Glutamatergic neuron (in vitro differentiated cells): ENCODE data around the gene PEX10. TPM values are rescaled to one million over a fixed set of nuclear protein-coding genes. Genes with fewer than 3 reads are reported as not detected.

Source experiments
- DNase-seq: peaks from one replicate; pipeline ENCODE4 v3.0.0; 2022
- H3K27ac Mint-ChIP-seq: one replicate; pipeline ENCODE4 v1.8.0; 2020; ENCODE audit warnings: mild to moderate bottlenecking, mixed read lengths, inconsistent platforms; ENCODE audit not compliant: unreplicated experiment
- H3K27me3 Mint-ChIP-seq: one replicate; pipeline ENCODE4 v1.8.0; 2020; ENCODE audit warnings: mild to moderate bottlenecking, moderate library complexity, mixed read lengths, inconsistent platforms; ENCODE audit not compliant: unreplicated experiment
- H3K36me3 Mint-ChIP-seq: one replicate; pipeline ENCODE4 v1.8.0; 2020; ENCODE audit warnings: mild to moderate bottlenecking, mixed read lengths, inconsistent platforms; ENCODE audit not compliant: unreplicated experiment
- H3K4me1 Mint-ChIP-seq: one replicate; pipeline ENCODE4 v1.8.0; 2020; ENCODE audit warnings: mild to moderate bottlenecking, low read depth, mixed read lengths, inconsistent platforms; ENCODE audit not compliant: unreplicated experiment
- H3K4me3 Mint-ChIP-seq: one replicate; pipeline ENCODE4 v1.8.0; 2020; ENCODE audit warnings: mild to moderate bottlenecking, mixed read lengths, inconsistent platforms; ENCODE audit not compliant: unreplicated experiment
- H3K9me3 Mint-ChIP-seq: one replicate; pipeline ENCODE4 v1.8.0; 2020; ENCODE audit warnings: mild to moderate bottlenecking, moderate library complexity, mixed read lengths, inconsistent platforms; ENCODE audit not compliant: unreplicated experiment
- total RNA-seq: library from RNA; stranded (reverse); fragmentation: NEBNext Ultra II Directional; extraction: Animal tissue kit (Norgen Biotek cat#: 25700); gene quantifications from one replicate; pipeline ENCODE4 v1.2.1, GENCODE V29; 2021; ENCODE audit not compliant: unreplicated experiment
- TF ChIP-seq, protein P1 (sequence below): fragments of 200-600 bp; sonication (generic); IDR thresholded peaks from one replicate; pipeline ENCODE4 v1.5.0; 2021; ENCODE audit not compliant: partially characterized antibody, unreplicated experiment

PEX10 gene
- total RNA-seq, 1 donor from 2014 or later, result 14.0 TPM

DNA sequence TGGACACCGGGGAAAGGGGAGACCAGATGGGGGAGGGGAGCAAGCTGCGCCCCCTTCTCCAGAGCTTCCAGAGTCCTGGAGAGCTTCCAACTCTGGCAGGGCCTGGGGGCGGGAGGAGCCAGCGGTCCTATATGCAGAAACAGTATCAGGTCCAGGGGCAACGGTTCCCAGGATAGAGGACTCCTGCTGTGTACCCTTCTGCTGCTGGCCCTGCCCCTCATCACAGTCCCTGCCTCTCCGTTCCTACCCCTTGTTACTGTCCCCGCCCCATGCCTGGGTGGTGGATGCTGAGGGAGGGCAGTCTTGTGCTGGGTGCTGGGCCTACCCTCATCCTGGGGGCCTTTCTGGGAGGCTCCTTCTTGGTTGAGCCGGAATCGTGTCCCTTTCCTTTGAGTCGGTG lies 19.2 kb upstream of the PEX10 start:
- Mint-ChIP-seq H3K4me3 (no peak overlapping the region), H3K27me3 (no peaks in the 10 kb centered on the region), H3K36me3 (no peaks in the 10 kb centered on the region), H3K9me3 (peaks cover 2% of the 10 kb centered on the region), H3K4me1 (peaks cover 6% of the 10 kb centered on the region), H3K27ac (no peak overlapping the region)
- TF ChIP-seq, protein P1, sequence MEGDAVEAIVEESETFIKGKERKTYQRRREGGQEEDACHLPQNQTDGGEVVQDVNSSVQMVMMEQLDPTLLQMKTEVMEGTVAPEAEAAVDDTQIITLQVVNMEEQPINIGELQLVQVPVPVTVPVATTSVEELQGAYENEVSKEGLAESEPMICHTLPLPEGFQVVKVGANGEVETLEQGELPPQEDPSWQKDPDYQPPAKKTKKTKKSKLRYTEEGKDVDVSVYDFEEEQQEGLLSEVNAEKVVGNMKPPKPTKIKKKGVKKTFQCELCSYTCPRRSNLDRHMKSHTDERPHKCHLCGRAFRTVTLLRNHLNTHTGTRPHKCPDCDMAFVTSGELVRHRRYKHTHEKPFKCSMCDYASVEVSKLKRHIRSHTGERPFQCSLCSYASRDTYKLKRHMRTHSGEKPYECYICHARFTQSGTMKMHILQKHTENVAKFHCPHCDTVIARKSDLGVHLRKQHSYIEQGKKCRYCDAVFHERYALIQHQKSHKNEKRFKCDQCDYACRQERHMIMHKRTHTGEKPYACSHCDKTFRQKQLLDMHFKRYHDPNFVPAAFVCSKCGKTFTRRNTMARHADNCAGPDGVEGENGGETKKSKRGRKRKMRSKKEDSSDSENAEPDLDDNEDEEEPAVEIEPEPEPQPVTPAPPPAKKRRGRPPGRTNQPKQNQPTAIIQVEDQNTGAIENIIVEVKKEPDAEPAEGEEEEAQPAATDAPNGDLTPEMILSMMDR, result no peak
- no peak for DNase-seq

DNA sequence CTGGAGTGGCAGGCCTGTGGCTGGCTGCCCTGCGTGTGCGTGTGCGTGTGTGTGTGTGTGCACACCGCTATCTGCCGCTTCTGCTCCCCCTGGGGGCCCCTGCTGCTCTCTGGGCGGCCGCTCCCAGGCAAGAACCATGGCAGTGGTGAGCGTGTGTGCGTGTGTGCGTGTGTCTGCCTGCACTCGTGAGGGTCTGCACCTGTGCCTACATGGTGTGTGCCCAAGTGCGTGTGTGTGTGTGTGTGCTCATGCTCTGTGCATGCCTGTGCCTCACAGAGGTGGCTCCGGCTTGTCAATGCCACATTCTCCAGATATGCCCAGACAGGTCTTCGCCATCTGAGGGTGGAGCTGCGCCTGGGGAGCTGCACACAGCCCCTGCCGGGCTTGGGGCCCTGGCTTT lies 18.7 kb upstream of the PEX10 start:
- Mint-ChIP-seq H3K4me3 (no peak overlapping the region), H3K36me3 (no peaks in the 10 kb centered on the region), H3K9me3 (peaks cover 2% of the 10 kb centered on the region), H3K4me1 (peaks cover 6% of the 10 kb centered on the region), H3K27ac (no peak overlapping the region), H3K27me3 (no peaks in the 10 kb centered on the region)
- TF ChIP-seq, protein P1, result no peak
- DNase-seq, result no peak

DNA sequence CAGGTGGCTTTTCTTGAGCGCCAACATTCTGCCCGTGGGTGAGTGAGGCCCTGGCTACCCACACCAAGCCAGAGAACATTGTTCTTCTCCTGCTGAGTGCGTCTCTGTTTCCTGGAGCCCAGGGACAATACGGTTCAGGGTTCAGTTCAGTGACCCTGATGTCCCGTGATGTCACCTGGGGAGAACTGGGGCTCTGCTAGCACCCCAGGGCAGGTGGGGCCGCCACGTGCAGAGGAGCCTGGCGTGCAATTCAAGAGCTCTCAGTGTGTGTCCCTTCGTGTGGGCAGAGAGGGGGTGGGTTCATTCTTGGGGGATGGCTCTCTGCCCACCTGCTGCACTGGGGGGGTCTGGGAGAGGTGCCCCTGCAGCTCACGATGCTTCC lies 18.2 kb upstream of the PEX10 start:
- H3K27ac Mint-ChIP-seq, result no peak overlapping the region
- DNase-seq, result no peak
- H3K27me3 Mint-ChIP-seq, result no peaks in the 10 kb centered on the region
- peaks cover 2% of the 10 kb centered on the region for H3K9me3 Mint-ChIP-seq
- H3K36me3 Mint-ChIP-seq, result no peaks in the 10 kb centered on the region
- H3K4me1 Mint-ChIP-seq, result peaks cover 9% of the 10 kb centered on the region
- no peak overlapping the region for H3K4me3 Mint-ChIP-seq
- TF ChIP-seq, protein P1, result no peak

DNA sequence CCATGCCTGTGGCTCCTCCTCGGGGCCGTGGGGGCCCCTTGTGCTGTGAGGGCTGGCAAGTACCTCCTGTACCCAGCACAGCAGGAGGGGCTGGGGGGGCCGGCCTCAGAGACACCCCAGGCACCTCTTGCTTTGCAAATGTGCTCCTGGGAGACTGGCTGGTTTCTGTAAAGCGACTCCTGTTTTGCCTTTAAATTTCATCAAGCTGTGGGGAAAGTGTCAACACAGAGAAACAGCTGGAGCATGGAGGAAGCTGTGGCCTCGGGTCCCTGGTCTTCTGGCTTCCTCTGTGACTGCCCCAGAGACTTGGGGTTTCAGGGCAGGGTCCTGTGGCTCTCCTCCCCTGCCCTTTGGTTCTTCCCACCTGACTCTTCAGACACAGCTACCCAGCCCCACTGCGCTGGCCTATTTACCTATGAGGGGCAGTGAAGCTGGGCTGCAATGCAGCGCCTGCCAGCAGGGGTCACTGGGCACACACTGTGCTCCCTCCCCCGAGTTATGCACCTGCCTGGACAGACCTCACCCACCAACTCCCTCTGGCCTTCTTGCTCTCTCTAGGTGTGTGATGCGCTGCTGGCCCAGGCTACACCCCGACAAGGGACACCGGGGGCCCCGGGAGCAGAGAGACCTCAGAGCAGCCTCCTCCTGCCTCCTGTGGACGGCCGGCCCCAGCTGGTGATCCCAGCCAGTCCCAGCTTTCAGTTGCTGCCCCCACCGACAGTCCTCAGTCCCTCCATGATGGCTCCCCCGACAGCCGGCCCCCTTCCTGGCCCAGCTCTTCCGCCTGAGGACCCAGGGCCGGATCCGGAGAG lies 17.6 kb upstream of the PEX10 start:
- H3K9me3 Mint-ChIP-seq, result peaks cover 2% of the 10 kb centered on the region
- no peak for DNase-seq

DNA sequence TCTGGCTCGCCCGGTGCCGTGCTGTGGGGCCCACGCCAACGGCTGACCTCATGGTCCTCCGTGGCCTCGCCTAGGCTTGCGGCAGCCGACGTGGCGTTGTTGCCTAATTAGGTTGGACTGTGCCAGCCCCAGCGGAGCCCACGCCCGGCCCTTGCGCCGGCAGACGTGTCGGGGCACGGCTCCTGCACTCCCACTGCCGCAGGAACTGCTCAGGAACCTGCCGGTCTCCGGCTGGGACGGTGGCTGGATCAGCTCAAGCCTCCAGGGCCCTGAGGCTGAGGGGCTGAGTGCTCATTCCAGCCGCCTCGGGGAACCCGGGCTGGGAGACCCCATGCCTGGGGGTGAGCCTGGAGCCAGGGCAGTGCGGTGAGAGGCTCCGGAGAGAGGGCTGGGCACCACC lies 16.1 kb upstream of the PEX10 start:
- peaks cover 8% of the 10 kb centered on the region for H3K4me1 Mint-ChIP-seq
- no peak overlapping the region for H3K27ac Mint-ChIP-seq
- TF ChIP-seq, protein P1, result no peak
- H3K4me3 Mint-ChIP-seq, result no peak overlapping the region
- peaks cover 2% of the 10 kb centered on the region for H3K9me3 Mint-ChIP-seq
- DNase-seq, result no peak
- no peaks in the 10 kb centered on the region for H3K36me3 Mint-ChIP-seq
- H3K27me3 Mint-ChIP-seq, result no peaks in the 10 kb centered on the region

More for the DNA sequence above, 17.6 kb upstream of the PEX10 start:
- Mint-ChIP-seq H3K27me3 (no peaks in the 10 kb centered on the region), H3K4me3 (no peak overlapping the region), H3K27ac (no peak overlapping the region), H3K4me1 (peaks cover 9% of the 10 kb centered on the region), H3K36me3 (no peaks in the 10 kb centered on the region)
- TF ChIP-seq, protein P1, result peak; percentile 42
